HFFc6 (cell line): ENCODE results near the gene NDRG2. TPM values are rescaled to one million over a fixed set of nuclear protein-coding genes. Genes with fewer than 3 reads are reported as not detected.
"Not testable (repeated sequence)": the region's sequence is repeated elsewhere in the genome, so short reads cannot be mapped to it uniquely, and the experiment has no call there.

Source experiments
- DNase-seq: peaks from one replicate; pipeline ENCODE4 v3.0.0-alpha.2; 2018
- H3K27ac Mint-ChIP-seq: 2 replicates; pipeline ENCODE4 v1.8.0; 2020; ENCODE audit warnings: mild to moderate bottlenecking, mixed read lengths
- H3K27me3 Mint-ChIP-seq: 2 replicates; pipeline ENCODE4 v1.8.0; 2021; ENCODE audit warnings: mild to moderate bottlenecking, moderate library complexity, mixed read lengths; ENCODE audit not compliant: insufficient read depth
- H3K36me3 Mint-ChIP-seq: 2 replicates; pipeline ENCODE4 v1.8.0; 2021; ENCODE audit warnings: low read depth, mixed read lengths
- H3K4me1 Mint-ChIP-seq: 2 replicates; pipeline ENCODE4 v1.8.0; 2020; ENCODE audit warnings: low read depth, mixed read lengths
- H3K4me3 Mint-ChIP-seq: 2 replicates; pipeline ENCODE4 v1.8.0; 2020; ENCODE audit warnings: mild to moderate bottlenecking, moderate library complexity, mixed read lengths
- H3K9me3 Mint-ChIP-seq: 2 replicates; pipeline ENCODE4 v1.8.0; 2020; ENCODE audit warnings: mild to moderate bottlenecking, mixed read lengths
- total RNA-seq, 6 experiments: library from RNA; stranded (reverse); fragmentation: NEBNext Ultra II Directional; extraction: Animal tissue kit (Norgen Biotek cat#: 25700); gene quantifications; 2 replicates in 1 of 6; 3 replicates in 5 of 6; pipeline ENCODE4 v1.2.3, GENCODE V29; 2021
- TF ChIP-seq, protein P1 (sequence below): fragments of 200-600 bp; sonication (generic); IDR thresholded peaks from 2 replicates; pipeline ENCODE4 v1.5.0; 2021; ENCODE audit warnings: antibody characterized with exemption, mild to moderate bottlenecking

The NDRG2 gene
- total RNA-seq, 6 experiments from 2014 or later = 0.11 to 0.31 (median 0.23) TPM; not detected in 2

DNA sequence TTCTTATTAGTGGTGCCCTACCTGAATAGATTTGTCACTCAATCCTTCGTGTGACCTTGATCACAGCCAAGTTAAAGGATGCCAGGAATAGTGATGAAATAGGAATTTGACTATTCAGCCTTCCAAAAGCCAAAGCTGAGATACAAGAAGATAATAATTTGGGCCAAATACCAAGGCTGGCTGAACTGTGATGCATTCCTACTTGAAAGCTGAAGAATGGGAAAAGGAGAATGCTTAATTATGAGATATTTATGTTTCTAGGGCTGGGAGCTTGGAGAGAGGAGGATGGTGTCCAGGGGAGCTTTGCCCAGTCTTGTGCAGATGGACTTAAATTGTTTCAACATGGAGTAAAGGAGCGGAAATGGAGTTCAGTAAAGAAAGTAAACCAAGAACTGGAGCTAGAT, 22.5 kb upstream of the NDRG2 start:
- H3K27me3 Mint-ChIP-seq = peaks cover 18% of the 10 kb centered on the region
- H3K9me3 Mint-ChIP-seq = no peaks in the 10 kb centered on the region
- H3K27ac Mint-ChIP-seq = peak overlapping the region; percentile 60; the same call in 1 of the 2 replicates
- TF ChIP-seq, protein P1, sequence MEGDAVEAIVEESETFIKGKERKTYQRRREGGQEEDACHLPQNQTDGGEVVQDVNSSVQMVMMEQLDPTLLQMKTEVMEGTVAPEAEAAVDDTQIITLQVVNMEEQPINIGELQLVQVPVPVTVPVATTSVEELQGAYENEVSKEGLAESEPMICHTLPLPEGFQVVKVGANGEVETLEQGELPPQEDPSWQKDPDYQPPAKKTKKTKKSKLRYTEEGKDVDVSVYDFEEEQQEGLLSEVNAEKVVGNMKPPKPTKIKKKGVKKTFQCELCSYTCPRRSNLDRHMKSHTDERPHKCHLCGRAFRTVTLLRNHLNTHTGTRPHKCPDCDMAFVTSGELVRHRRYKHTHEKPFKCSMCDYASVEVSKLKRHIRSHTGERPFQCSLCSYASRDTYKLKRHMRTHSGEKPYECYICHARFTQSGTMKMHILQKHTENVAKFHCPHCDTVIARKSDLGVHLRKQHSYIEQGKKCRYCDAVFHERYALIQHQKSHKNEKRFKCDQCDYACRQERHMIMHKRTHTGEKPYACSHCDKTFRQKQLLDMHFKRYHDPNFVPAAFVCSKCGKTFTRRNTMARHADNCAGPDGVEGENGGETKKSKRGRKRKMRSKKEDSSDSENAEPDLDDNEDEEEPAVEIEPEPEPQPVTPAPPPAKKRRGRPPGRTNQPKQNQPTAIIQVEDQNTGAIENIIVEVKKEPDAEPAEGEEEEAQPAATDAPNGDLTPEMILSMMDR = no peak
- peaks cover 49% of the 10 kb centered on the region for H3K4me1 Mint-ChIP-seq
- peak overlapping the region; percentile 1; the same call in 1 of the 2 replicates for H3K4me3 Mint-ChIP-seq
- H3K36me3 Mint-ChIP-seq = no peaks in the 10 kb centered on the region
- peak; percentile 32 for DNase-seq

DNA sequence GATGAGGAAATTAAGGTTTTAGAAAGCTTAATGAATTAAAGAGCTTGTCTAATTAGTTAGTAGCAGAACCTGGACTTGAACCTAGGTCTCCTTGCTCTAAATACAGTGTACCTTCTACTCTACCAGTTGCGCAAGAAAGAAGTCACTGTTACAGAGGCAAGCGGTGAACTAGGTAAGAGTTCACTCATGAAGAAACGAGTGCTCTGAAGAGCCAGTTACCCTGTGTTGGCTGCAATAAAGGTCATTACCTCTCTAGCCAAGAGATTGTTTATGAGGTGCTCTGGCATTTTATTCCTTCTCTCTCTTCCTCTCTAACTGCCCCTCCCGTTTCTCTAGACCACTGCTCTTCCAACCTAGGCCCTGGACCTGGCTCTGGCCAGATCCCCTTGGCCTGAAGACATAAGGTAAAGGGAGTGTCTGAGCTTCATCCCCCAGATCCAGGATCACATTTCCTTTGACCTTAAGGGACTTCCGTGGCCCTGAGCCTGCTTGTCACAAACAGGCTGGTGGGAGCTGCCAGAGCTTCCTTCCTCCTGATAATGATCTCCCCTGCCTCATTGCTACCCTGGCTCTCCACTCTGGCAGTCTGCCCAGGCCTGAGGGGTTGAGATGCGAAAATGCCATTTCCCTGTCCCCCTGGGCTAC, 19.2 kb upstream of the NDRG2 start:
- H3K36me3 Mint-ChIP-seq = no peaks in the 10 kb centered on the region
- H3K9me3 Mint-ChIP-seq = no peaks in the 10 kb centered on the region
- no peak for DNase-seq
- TF ChIP-seq, protein P1 = no peak
- peaks cover 19% of the 10 kb centered on the region for H3K27me3 Mint-ChIP-seq
- H3K27ac Mint-ChIP-seq = no peak overlapping the region
- no peak overlapping the region for H3K4me3 Mint-ChIP-seq
- peaks cover 68% of the 10 kb centered on the region for H3K4me1 Mint-ChIP-seq

DNA sequence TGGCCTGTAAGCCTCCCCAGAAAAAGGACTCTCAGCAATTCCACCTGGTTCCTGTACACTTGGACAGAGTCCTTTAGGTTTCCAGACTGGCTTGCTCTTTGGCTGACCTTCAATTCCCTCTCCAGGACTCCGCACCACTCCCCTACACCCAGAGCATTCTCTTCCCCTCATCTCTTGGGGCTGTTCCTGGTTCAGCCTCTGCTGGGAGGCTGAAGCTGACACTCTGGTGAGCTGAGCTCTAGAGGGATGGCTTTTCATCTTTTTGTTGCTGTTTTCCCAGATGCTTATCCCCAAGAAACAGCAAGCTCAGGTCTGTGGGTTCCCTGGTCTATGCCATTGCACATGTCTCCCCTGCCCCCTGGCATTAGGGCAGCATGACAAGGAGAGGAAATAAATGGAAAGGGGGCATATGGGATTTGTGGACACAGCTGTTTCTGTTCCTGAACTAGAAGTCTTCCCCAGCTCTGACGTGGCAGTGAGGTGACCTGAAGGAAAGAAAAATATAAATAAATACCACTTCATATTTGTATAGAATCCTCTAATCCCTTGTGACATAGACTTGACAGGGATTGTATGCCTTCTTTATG, 18.6 kb upstream of the NDRG2 start:
- Mint-ChIP-seq H3K4me3 (no peak overlapping the region), H3K4me1 (peaks cover 67% of the 10 kb centered on the region), H3K27ac (no peak overlapping the region), H3K9me3 (no peaks in the 10 kb centered on the region), H3K27me3 (peaks cover 23% of the 10 kb centered on the region), H3K36me3 (no peaks in the 10 kb centered on the region)
- no peak for DNase-seq
- TF ChIP-seq, protein P1 = no peak

DNA sequence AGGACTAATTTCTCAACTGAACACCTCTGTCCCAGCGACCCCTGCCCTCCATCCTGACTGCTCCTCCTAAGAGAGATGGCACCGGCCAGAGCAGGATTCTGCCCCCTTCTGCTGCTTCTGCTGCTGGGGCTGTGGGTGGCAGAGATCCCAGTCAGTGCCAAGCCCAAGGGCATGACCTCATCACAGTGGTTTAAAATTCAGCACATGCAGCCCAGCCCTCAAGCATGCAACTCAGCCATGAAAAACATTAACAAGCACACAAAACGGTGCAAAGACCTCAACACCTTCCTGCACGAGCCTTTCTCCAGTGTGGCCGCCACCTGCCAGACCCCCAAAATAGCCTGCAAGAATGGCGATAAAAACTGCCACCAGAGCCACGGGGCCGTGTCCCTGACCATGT, 18.1 kb upstream of the NDRG2 start:
- Mint-ChIP-seq H3K4me1 (peaks cover 62% of the 10 kb centered on the region), H3K27me3 (peaks cover 23% of the 10 kb centered on the region), H3K27ac (no peak overlapping the region), H3K9me3 (no peaks in the 10 kb centered on the region), H3K4me3 (no peak overlapping the region), H3K36me3 (no peaks in the 10 kb centered on the region)
- TF ChIP-seq, protein P1 = no peak
- DNase-seq = no peak

DNA sequence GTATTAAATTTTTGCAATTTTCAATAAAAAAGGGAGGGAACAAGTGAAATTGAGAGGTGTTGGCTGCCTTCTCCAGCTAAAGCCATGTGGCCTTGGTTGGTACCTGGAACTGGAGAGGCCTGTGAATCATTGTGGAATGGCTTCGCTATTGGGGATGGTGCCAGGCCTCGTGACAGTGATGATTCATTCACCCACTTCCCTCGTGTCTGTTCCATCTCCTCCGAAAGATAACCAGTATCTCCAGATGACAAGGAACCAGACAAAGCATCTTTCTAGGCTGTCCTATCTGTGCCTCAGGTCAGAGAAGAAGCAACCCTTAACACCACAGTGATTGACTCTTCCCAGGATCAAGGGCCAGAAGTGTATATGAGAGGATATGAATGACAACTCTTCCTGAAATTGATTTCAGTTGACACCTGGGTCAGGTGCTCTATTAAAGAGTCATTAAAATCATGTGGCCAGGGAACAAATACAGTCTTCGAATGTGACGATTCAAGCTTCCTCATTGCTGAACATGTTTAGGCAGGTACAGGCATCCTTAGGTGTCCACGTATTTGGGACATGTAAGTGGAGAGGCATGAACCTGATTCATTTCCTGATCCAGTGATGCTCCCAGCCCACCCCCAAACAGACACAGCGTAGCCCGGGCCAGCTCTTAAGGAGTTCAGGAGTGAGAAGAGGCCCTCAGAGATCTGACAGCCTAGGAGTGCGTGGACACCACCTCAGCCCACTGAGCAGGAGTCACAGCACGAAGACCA, 17.0 kb upstream of the NDRG2 start, which contains the start of gene RNASE7:
Gene RNASE7 (plus strand): TSS at position 687 of the 758 bp plus-strand sequence. CDS start 631 bp downstream, outside the sequence.
- H3K4me1 Mint-ChIP-seq = peaks cover 54% of the 10 kb centered on the region
- peaks cover 23% of the 10 kb centered on the region for H3K27me3 Mint-ChIP-seq
- no peaks in the 10 kb centered on the region for H3K36me3 Mint-ChIP-seq
- H3K27ac Mint-ChIP-seq = no peak within 1 kb of the TSS
- H3K4me3 Mint-ChIP-seq = no peak within 1 kb of the TSS
- peak; percentile 54 for DNase-seq
- TF ChIP-seq, protein P1 = no peak
- no peaks in the 10 kb centered on the region for H3K9me3 Mint-ChIP-seq

DNA sequence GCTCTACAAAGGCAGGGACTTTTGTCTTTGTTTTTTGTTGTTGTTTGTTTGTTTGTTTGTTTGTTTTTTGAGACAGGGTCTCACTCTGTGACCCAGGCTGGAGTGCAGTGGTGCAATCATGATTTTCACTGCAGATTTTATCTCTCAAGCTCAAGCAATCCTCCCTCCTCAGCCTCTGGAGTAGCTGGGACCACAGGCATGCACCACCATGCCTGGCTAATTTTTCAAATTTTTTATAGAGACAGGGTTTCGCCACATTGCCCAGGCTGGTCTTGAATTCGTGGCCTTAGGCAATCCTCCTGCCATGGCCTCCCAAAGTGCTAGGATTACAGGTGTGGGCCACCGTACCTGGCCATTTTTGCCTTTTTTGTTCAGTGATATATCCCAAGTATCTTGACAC, 16.1 kb upstream of the NDRG2 start:
- peaks cover 54% of the 10 kb centered on the region for H3K4me1 Mint-ChIP-seq
- DNase-seq, H3K36me3 Mint-ChIP-seq, H3K4me3 Mint-ChIP-seq, H3K9me3 Mint-ChIP-seq, H3K27ac Mint-ChIP-seq: not testable (repeated sequence)
- peaks cover 30% of the 10 kb centered on the region for H3K27me3 Mint-ChIP-seq
